K562 (cell line): ENCODE results near the gene LOXHD1.

Experiments used
- BMI1 ChIP-seq: fragments of 150-350 bp; IDR thresholded peaks from 2 replicates; pipeline ENCODE4 v1.6.1; 2014; ENCODE audit warnings: low read length
- CBX3 ChIP-seq, 2 experiments: IDR thresholded peaks; 1 replicate in 1 of 2; 2 replicates in 1 of 2; pipeline ENCODE4 v1.6.1; 2012; ENCODE audit warnings: inconsistent platforms in 2 of 2, low read length in 2 of 2, borderline replicate concordance in 1 of 2, control low read depth in 1 of 2
- CCAR2 ChIP-seq: fragments of 200-400 bp; formaldehyde crosslinking; IDR thresholded peaks from 2 replicates; pipeline ENCODE4 v1.6.1; 2017; ENCODE audit warnings: mild to moderate bottlenecking, low read depth, low read length
- NR2C1 ChIP-seq, 2 experiments: fragments of 450-650 bp; IDR thresholded peaks; 2 replicates each; pipeline ENCODE4 v1.6.1; 2017; ENCODE audit warnings: mild to moderate bottlenecking in 2 of 2, antibody characterized with exemption in 1 of 2, inconsistent platforms in 1 of 2, missing compliant biosample characterization in 1 of 2, missing genetic modification characterization in 1 of 2
- SMARCC2 ChIP-seq: fragments of 450-650 bp; IDR thresholded peaks from 2 replicates; pipeline ENCODE4 v1.6.1; 2017; ENCODE audit warnings: antibody characterized with exemption, moderate library complexity, mild to moderate bottlenecking, low read depth
- TBP ChIP-seq: optimal IDR thresholded peaks from 2 replicates; pipeline ENCODE3; 2011; ENCODE audit warnings: low read depth, low read length, improper control_type of control experiment
- ZC3H4 ChIP-seq: sonication (generic); formaldehyde crosslinking; IDR thresholded peaks from 2 replicates; pipeline ENCODE4 v1.9.0; 2021; ENCODE audit warnings: missing genetic modification reagents, borderline replicate concordance
- ZNF253 ChIP-seq: fragments of 250-450 bp; sonication (Bioruptor Pico); conservative IDR thresholded peaks from 2 replicates; pipeline ENCODE4 v1.6.1; 2021; ENCODE audit warnings: mild to moderate bottlenecking
- ZNF354B ChIP-seq: fragments of 250-450 bp; sonication (Bioruptor Pico); IDR thresholded peaks from 2 replicates; pipeline ENCODE4 v1.4.0; 2020
- TF ChIP-seq, protein P1 (sequence below): IDR thresholded peaks from 2 replicates; pipeline ENCODE4 v1.6.1; 2012; ENCODE audit warnings: low read depth, low read length, improper control_type of control experiment, borderline replicate concordance
- TF ChIP-seq, protein P2 (sequence below): sonication (generic); formaldehyde crosslinking; IDR thresholded peaks from 2 replicates; pipeline ENCODE4 v1.8.0; 2022; ENCODE audit warnings: mild to moderate bottlenecking, missing genetic modification reagents

DNA sequence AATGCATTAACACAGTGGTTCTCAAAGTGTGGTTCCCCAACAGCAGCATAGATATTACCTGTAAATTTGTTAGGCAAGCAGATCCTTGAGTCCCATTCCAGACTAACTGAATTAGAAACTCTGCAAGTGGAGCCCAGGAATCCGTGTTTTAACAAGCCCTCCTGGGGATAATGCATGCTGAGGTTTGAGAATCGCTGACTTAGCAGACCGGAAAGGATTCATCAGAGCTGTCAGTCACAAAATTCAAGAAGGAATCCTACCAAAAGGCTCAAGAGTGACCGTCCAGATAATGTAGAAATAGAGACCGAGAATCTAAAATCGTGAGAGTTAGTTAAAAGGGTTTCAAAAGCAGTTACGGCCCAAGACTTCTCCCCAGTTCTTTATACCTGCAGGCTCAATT, 66.9 kb downstream of the LOXHD1 start:
- TF ChIP-seq, protein P1, sequence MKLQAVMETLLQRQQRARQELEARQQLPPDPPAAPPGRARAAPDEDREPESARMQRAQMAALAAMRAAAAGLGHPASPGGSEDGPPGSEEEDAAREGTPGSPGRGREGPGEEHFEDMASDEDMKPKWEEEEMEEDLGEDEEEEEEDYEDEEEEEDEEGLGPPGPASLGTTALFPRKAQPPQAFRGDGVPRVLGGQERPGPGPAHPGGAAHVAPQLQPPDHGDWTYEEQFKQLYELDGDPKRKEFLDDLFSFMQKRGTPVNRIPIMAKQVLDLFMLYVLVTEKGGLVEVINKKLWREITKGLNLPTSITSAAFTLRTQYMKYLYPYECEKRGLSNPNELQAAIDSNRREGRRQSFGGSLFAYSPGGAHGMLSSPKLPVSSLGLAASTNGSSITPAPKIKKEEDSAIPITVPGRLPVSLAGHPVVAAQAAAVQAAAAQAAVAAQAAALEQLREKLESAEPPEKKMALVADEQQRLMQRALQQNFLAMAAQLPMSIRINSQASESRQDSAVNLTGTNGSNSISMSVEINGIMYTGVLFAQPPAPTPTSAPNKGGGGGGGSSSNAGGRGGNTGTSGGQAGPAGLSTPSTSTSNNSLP, result no peak
- no peak for TF ChIP-seq BMI1
- no peak for TF ChIP-seq SMARCC2
- no peak for TF ChIP-seq TBP
- no peak for TF ChIP-seq ZC3H4 (CRISPR knock-in tag)
- TF ChIP-seq ZNF253, result no peak
- no peak for TF ChIP-seq CBX3 (IDR thresholded peaks at IDR 0.05; ENCODE audit: borderline replicate concordance in 1 of 2, low read length in 2 of 2)
- TF ChIP-seq NR2C1 (IDR thresholded peaks at IDR 0.05), result no peak
- TF ChIP-seq NR2C1 (tag; IDR thresholded peaks at IDR 0.05), result no peak
- TF ChIP-seq, protein P2, sequence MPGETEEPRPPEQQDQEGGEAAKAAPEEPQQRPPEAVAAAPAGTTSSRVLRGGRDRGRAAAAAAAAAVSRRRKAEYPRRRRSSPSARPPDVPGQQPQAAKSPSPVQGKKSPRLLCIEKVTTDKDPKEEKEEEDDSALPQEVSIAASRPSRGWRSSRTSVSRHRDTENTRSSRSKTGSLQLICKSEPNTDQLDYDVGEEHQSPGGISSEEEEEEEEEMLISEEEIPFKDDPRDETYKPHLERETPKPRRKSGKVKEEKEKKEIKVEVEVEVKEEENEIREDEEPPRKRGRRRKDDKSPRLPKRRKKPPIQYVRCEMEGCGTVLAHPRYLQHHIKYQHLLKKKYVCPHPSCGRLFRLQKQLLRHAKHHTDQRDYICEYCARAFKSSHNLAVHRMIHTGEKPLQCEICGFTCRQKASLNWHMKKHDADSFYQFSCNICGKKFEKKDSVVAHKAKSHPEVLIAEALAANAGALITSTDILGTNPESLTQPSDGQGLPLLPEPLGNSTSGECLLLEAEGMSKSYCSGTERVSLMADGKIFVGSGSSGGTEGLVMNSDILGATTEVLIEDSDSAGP (CRISPR knock-in tag), result no peak
- TF ChIP-seq ZNF354B, result no peak
- no peak for TF ChIP-seq CCAR2
